HepG2 (cell line): ENCODE data around the gene HYLS1. TPM values are rescaled to one million over a fixed set of nuclear protein-coding genes. Genes with fewer than 3 reads are reported as not detected.

Experiments used
- AGO1 ChIP-seq: fragments of 200-400 bp; formaldehyde crosslinking; IDR thresholded peaks from 2 replicates; pipeline ENCODE4 v1.6.1; 2017; ENCODE audit warnings: mild to moderate bottlenecking, low read depth, low read length, moderate library complexity; ENCODE audit not compliant: poor library complexity, severe bottlenecking
- JUND ChIP-seq: sonication (generic); formaldehyde crosslinking; IDR thresholded peaks from 2 replicates; pipeline ENCODE4 v1.8.0; 2022; ENCODE audit warnings: mild to moderate bottlenecking, missing genetic modification reagents
- KMT2A ChIP-seq: sonication (generic); formaldehyde crosslinking; IDR thresholded peaks from 2 replicates; pipeline ENCODE4 v1.4.0; 2020; ENCODE audit warnings: missing genetic modification reagents
- NKX3-1 ChIP-seq: sonication (generic); formaldehyde crosslinking; IDR thresholded peaks from 2 replicates; pipeline ENCODE4 v1.5.0; 2020; ENCODE audit warnings: missing genetic modification reagents
- NR2C2 ChIP-seq: sonication (generic); formaldehyde crosslinking; IDR thresholded peaks from 2 replicates; pipeline ENCODE4 v1.4.0; 2020; ENCODE audit warnings: missing genetic modification reagents, mild to moderate bottlenecking, moderate library complexity, borderline replicate concordance
- PITX1 ChIP-seq: sonication (generic); formaldehyde crosslinking; IDR thresholded peaks from 2 replicates; pipeline ENCODE4 v1.5.1; 2020; ENCODE audit warnings: mild to moderate bottlenecking, missing genetic modification reagents
- RAD21 ChIP-seq: fragments of 450-650 bp; formaldehyde crosslinking; IDR thresholded peaks from 2 replicates; pipeline ENCODE4 v1.5.0; 2020; ENCODE audit warnings: mild to moderate bottlenecking
- RBFOX2 ChIP-seq: fragments of 200-400 bp; formaldehyde crosslinking; IDR thresholded peaks from 2 replicates; pipeline ENCODE4 v1.6.1; 2017; ENCODE audit warnings: low read depth, mild to moderate bottlenecking, low read length
- RXRA ChIP-seq: sonication (generic); formaldehyde crosslinking; IDR thresholded peaks from 2 replicates; pipeline ENCODE4 v1.5.1; 2020; ENCODE audit warnings: missing genetic modification reagents
- SALL2 ChIP-seq: sonication (generic); formaldehyde crosslinking; IDR thresholded peaks from 2 replicates; pipeline ENCODE4 v1.8.1; 2023; ENCODE audit warnings: mild to moderate bottlenecking, missing genetic modification reagents, inconsistent platforms
- SMYD3 ChIP-seq: sonication (generic); formaldehyde crosslinking; IDR thresholded peaks from 2 replicates; pipeline ENCODE4 v1.8.1; 2023; ENCODE audit warnings: mild to moderate bottlenecking, missing genetic modification reagents
- SOX13 ChIP-seq, 3 experiments: fragments of 450-650 bp in 1 of 3; sonication (generic) in 1 of 3; formaldehyde crosslinking in 1 of 3; IDR thresholded peaks in 2 of 3; conservative IDR thresholded peaks in 1 of 3; 2 replicates each; pipeline versions ENCODE4 v1.5.0 to v1.6.1; 2016 to 2020; ENCODE audit warnings: antibody characterized with exemption in 1 of 3, mild to moderate bottlenecking in 1 of 3, missing compliant biosample characterization in 1 of 3, missing genetic modification reagents in 1 of 3, moderate library complexity in 1 of 3
- SP2 ChIP-seq: sonication (generic); formaldehyde crosslinking; IDR thresholded peaks from 2 replicates; pipeline ENCODE4 v1.5.1; 2020; ENCODE audit warnings: mild to moderate bottlenecking, missing genetic modification reagents
- TAF1 ChIP-seq: sonication (generic); formaldehyde crosslinking; IDR thresholded peaks from 2 replicates; pipeline ENCODE4 v1.4.0; 2020; ENCODE audit warnings: missing genetic modification reagents
- TBX2 ChIP-seq: sonication (generic); formaldehyde crosslinking; IDR thresholded peaks from 2 replicates; pipeline ENCODE4 v1.5.0; 2020; ENCODE audit warnings: missing genetic modification reagents, mild to moderate bottlenecking, borderline replicate concordance
- ZFP36 ChIP-seq: fragments of 150-350 bp; IDR thresholded peaks from 2 replicates; pipeline ENCODE4 v1.6.1; 2018; ENCODE audit warnings: borderline replicate concordance, low read length, low read depth; ENCODE audit not compliant: partially characterized antibody
- ZNF501 ChIP-seq: sonication (generic); formaldehyde crosslinking; IDR thresholded peaks from 2 replicates; pipeline ENCODE4 v1.5.1; 2020; ENCODE audit warnings: mild to moderate bottlenecking, moderate library complexity, missing genetic modification reagents
- ZNF724P ChIP-seq: sonication (generic); formaldehyde crosslinking; IDR thresholded peaks from 2 replicates; pipeline ENCODE4 v1.8.0; 2022; ENCODE audit warnings: missing genetic modification reagents, borderline replicate concordance
- ZSCAN25 ChIP-seq: sonication (generic); formaldehyde crosslinking; IDR thresholded peaks from 2 replicates; pipeline ENCODE4 v1.8.0; 2022; ENCODE audit warnings: mild to moderate bottlenecking, missing genetic modification reagents
- ZSCAN31 ChIP-seq: sonication (generic); formaldehyde crosslinking; IDR thresholded peaks from 2 replicates; pipeline ENCODE4 v1.5.0; 2020; ENCODE audit warnings: low read depth, mild to moderate bottlenecking, missing genetic modification reagents
- polyA plus RNA-seq, 8 experiments: library from polyadenylated mRNA; depleted of rRNA in 3 of 8; stranded (reverse) in 7 of 8; unstranded in 1 of 8; fragments of >200 nt; fragmentation: Illumina TruSeq in 4 of 8; extraction: Trizol in 4 of 8; gene quantifications; 2 replicates each; pipeline versions ENCODE4 v1.2.1 to v1.2.3, GENCODE V29; 2011 to 2016; ENCODE audit warnings: low read depth in 4 of 8, missing spikeins in 1 of 8, mixed read lengths in 1 of 8; ENCODE audit not compliant: insufficient read depth in 1 of 8
- total RNA-seq, 5 experiments: library from RNA; depleted of rRNA; stranded (reverse); fragments of >200 nt; fragmentation: Illumina TruSeq; extraction: Trizol; gene quantifications; 2 replicates each; pipeline ENCODE4 v1.2.3, GENCODE V29; 2016; ENCODE audit warnings: low read depth in 1 of 5
- TF ChIP-seq, protein P1 (sequence below): IDR thresholded peaks from 2 replicates; pipeline ENCODE4 v1.6.1; 2016; ENCODE audit warnings: mild to moderate bottlenecking, missing biosample characterization, missing genetic modification reagents
- TF ChIP-seq, protein P2 (sequence below): sonication (generic); formaldehyde crosslinking; IDR thresholded peaks from 2 replicates; pipeline ENCODE4 v1.5.0; 2020; ENCODE audit warnings: mild to moderate bottlenecking, missing genetic modification reagents
- TF ChIP-seq, protein P3 (sequence below): sonication (generic); formaldehyde crosslinking; IDR thresholded peaks from 2 replicates; pipeline ENCODE4 v1.4.0; 2020; ENCODE audit warnings: missing genetic modification reagents

The HYLS1 gene
- total and polyA plus RNA-seq, 2 of the 13 experiments (the other 11 are each of a cell fraction or from before 2014, with no cell fraction given): 1.3 to 3.8 TPM

DNA sequence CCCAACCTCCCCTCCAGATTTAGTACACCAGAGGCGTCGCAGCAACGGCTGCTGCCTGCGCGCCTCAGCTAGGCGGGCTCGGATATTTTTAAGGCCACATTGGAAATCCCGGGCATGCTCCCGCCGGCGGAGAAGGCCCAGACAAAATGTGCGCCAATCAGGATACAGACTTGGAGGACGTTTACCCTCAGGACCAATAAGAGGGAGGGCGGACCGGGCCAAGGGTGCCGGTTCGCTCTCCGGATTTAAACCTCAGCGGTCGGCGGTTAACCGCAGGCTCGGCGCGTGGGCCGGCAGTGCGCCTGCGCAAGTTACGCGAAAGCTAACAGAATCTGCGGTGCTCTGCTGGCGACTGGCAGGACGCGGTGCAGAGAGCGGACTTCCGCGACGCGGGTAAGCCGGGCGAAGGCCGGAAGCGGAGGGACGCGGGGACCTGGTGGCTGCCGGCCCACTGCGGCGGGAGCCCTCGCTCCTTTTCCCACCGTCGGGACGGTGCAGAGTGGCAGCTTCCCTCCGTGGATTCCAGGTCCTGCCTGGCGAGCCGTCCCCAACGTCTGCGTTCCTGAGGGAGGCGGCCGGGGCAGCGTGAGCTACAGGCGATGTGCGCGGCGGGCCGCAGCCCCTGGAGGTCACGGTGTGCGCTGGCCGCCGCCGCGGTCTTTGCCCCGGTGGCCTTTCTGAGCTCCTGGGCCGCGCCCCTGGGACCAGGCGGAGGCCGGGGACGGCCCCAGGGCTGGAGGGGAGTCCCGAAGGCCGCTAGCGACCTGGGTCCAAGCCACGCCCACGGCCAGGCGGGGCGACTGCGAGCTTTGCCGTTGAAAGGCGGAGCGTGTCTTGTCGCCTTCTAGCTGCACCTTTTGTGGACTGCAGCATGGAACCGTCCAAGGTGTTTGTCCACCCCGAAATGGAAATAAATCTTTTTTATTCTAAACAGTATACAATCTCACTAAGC is at the start of gene HYLS1 (continued):
- TF ChIP-seq PITX1 (CRISPR knock-in tag) (peak; percentile 45), ZFP36 (no peak), SP2 (CRISPR knock-in tag) (peak; percentile 27; the same call in 1 of the 2 replicates), ZNF501 (peak; percentile 75), KMT2A (0 out of 2 replicates have a peak, but pooled peaks have one; percentile 40), SALL2 (CRISPR knock-in tag) (peak; percentile 22; the same call in 1 of the 2 replicates), RAD21 (CRISPR knock-in tag) (peak; percentile 24; the same call in 1 of the 2 replicates), ZSCAN25 (peak; percentile 76), JUND (CRISPR knock-in tag) (0 out of 2 replicates have a peak, but pooled peaks have one; percentile 16), SMYD3 (no peak), AGO1 (peak; percentile 68), SOX13 (IDR thresholded peaks at IDR 0.05) (no peak; the same call in 1 of the 2 replicates), SOX13 (CRISPR knock-in tag; conservative IDR thresholded peaks at IDR 0.05 in 1 of 2, IDR thresholded peaks at IDR 0.05 in 1 of 2) (0 out of 4 replicates have a peak, but pooled peaks of 1 of the 2 experiments have one; percentile 4), ZSCAN31 (0 out of 2 replicates have a peak, but pooled peaks have one; percentile 56), RBFOX2 (peak; percentile 93), TAF1 (CRISPR knock-in tag) (peak; percentile 74), ZNF724P (CRISPR knock-in tag) (no peak), TBX2 (peak; percentile 56; the same call in 1 of the 2 replicates), NR2C2 (CRISPR knock-in tag) (peak; percentile 24; the same call in 1 of the 2 replicates), RXRA (CRISPR knock-in tag) (0 out of 2 replicates have a peak, but pooled peaks have one; percentile 58), NKX3-1 (no peak)
- TF ChIP-seq, protein P1, sequence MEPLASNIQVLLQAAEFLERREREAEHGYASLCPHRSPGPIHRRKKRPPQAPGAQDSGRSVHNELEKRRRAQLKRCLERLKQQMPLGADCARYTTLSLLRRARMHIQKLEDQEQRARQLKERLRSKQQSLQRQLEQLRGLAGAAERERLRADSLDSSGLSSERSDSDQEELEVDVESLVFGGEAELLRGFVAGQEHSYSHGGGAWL (CRISPR knock-in tag): peak; percentile 25; the same call in 1 of the 2 replicates
- TF ChIP-seq, protein P2, sequence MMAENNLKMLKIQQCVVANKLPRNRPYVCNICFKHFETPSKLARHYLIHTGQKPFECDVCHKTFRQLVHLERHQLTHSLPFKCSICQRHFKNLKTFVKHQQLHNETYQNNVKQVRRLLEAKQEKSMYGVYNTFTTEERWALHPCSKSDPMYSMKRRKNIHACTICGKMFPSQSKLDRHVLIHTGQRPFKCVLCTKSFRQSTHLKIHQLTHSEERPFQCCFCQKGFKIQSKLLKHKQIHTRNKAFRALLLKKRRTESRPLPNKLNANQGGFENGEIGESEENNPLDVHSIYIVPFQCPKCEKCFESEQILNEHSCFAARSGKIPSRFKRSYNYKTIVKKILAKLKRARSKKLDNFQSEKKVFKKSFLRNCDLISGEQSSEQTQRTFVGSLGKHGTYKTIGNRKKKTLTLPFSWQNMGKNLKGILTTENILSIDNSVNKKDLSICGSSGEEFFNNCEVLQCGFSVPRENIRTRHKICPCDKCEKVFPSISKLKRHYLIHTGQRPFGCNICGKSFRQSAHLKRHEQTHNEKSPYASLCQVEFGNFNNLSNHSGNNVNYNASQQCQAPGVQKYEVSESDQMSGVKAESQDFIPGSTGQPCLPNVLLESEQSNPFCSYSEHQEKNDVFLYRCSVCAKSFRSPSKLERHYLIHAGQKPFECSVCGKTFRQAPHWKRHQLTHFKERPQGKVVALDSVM (CRISPR knock-in tag): peak; percentile 81; the same call in 1 of the 2 replicates
- TF ChIP-seq, protein P3, sequence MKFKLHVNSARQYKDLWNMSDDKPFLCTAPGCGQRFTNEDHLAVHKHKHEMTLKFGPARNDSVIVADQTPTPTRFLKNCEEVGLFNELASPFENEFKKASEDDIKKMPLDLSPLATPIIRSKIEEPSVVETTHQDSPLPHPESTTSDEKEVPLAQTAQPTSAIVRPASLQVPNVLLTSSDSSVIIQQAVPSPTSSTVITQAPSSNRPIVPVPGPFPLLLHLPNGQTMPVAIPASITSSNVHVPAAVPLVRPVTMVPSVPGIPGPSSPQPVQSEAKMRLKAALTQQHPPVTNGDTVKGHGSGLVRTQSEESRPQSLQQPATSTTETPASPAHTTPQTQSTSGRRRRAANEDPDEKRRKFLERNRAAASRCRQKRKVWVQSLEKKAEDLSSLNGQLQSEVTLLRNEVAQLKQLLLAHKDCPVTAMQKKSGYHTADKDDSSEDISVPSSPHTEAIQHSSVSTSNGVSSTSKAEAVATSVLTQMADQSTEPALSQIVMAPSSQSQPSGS (CRISPR knock-in tag): no peak
